GM18526 (cell line): ENCODE results near the gene NUDT3.

Source experiments
- POLR2A ChIP-seq: IDR thresholded peaks from 3 replicates; pipeline ENCODE4 v1.6.1; 2011; ENCODE audit not compliant: insufficient read length; ENCODE audit errors: extremely low read depth

The NUDT3 gene

GRCh38 chr6:34392497-34393190 is at the start of gene NUDT3:
Gene NUDT3, minus strand, starts transcription at chr6:34392669. Its CDS starts 307 bp downstream, at chr6:34392362.
- peak; percentile 76 for TF ChIP-seq POLR2A

- TF ChIP-seq POLR2A = no peak
Measured at GRCh38 chr6:34441526-34441925, 49.1 kb upstream of the NUDT3 start.

- no peak for TF ChIP-seq POLR2A
Measured at GRCh38 chr6:34439442-34439841, 47.0 kb upstream of the NUDT3 start.

GRCh38 chr6:34438705-34439104 is 46.2 kb upstream of the NUDT3 start:
- TF ChIP-seq POLR2A = no peak

GRCh38 chr6:34437644-34437970 is 45.1 kb upstream of the NUDT3 start:
- TF ChIP-seq POLR2A = no peak

GRCh38 chr6:34436803-34437643 is 44.6 kb upstream of the NUDT3 start:
- no peak for TF ChIP-seq POLR2A

- no peak for TF ChIP-seq POLR2A
Measured at GRCh38 chr6:34435916-34436315, 43.4 kb upstream of the NUDT3 start.

GRCh38 chr6:34425498-34426410 is 33.3 kb upstream of the NUDT3 start, which contains the start of gene RPS10:
Gene RPS10, minus strand, starts transcription at chr6:34426069. Its CDS starts 848 bp downstream, at chr6:34425221.
- TF ChIP-seq POLR2A = peak; percentile 95

- TF ChIP-seq POLR2A = no peak
Measured at GRCh38 chr6:34425132-34425497, 32.6 kb upstream of the NUDT3 start.

GRCh38 chr6:34424200-34425131 is 32.0 kb upstream of the NUDT3 start:
- TF ChIP-seq POLR2A = no peak

GRCh38 chr6:34423254-34423653 is 30.8 kb upstream of the NUDT3 start:
- no peak for TF ChIP-seq POLR2A

- TF ChIP-seq POLR2A = no peak
Measured at GRCh38 chr6:34418367-34418766, 25.9 kb upstream of the NUDT3 start.

- no peak for TF ChIP-seq POLR2A
Measured at GRCh38 chr6:34416877-34417371, 24.5 kb upstream of the NUDT3 start.
